SKM-1 treated with dmso at 0.1 percent for 144 hours (cell line): ENCODE results near the gene MAST4.

Experiments used
- DNase-seq: peaks from one replicate; lab custom pipeline; 2025; ENCODE audit not compliant: unreplicated experiment; lab: John Stamatoyannopoulos, UW

MAST4 gene

GRCh38 chr5:66985417-66985816, 389.2 kb downstream of the MAST4 start:
- DNase-seq: no peak

DNA sequence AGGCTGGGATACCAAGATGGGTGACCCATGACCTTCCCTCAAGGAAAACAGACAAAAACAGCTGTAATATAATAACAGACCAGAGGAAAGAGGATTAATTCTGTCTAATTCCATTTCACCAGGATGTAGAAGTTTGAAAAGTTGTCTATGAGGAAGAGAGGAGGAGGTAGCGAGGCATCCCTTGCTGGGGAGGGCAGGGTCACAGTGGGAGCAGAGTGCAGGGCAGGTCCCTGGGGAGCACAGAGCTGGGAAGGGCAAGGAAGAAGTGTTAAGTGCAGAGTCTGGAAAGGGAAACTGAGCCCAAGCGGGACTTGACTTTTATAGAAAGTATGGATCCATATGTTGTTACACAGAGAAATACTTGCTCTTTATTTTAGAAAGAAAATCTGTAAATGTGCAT, 389.8 kb downstream of the MAST4 start:
- no peak for DNase-seq

- DNase-seq: no peak
Observed at GRCh38 chr5:66986534-66986933, 390.3 kb downstream of the MAST4 start.

DNA sequence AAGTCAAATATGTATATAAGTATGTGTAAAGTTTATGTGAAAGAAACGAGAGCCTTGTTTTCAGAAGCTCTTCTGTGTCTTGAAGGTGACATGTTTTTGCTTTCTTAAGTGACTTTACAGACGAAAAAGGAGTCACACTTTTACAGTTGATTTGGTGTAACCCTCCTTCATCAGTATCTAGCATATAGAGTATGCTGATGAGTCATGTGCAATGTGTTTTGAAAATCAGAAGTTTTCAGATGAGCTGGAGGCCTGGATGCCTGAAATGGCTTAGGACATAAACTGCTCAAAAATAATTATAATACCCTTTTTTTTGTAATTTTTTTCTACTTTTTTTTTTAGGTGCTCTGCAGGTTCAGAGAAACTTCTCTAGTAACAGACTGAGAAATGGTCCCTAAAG, 390.9 kb downstream of the MAST4 start:
- DNase-seq: no peak

DNA sequence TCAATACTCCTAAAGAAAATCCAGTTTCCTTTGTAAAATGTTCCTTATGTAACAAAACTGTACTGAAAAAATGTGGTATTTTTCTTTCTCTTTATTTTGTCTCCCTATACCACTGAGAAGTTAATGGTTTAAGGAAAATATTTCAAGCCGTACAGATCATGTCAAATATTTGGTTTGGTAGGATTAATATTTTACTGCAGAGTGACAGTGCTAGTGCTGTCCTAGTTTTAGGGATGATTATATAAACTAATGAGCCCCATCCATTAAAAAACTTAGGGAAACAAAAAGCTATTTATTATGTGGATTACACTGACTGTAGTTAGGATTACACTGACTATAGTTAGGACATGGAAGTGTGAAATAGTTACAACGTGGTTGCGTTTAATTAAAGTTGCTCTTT, 391.3 kb downstream of the MAST4 start:
- DNase-seq: no peak

DNA sequence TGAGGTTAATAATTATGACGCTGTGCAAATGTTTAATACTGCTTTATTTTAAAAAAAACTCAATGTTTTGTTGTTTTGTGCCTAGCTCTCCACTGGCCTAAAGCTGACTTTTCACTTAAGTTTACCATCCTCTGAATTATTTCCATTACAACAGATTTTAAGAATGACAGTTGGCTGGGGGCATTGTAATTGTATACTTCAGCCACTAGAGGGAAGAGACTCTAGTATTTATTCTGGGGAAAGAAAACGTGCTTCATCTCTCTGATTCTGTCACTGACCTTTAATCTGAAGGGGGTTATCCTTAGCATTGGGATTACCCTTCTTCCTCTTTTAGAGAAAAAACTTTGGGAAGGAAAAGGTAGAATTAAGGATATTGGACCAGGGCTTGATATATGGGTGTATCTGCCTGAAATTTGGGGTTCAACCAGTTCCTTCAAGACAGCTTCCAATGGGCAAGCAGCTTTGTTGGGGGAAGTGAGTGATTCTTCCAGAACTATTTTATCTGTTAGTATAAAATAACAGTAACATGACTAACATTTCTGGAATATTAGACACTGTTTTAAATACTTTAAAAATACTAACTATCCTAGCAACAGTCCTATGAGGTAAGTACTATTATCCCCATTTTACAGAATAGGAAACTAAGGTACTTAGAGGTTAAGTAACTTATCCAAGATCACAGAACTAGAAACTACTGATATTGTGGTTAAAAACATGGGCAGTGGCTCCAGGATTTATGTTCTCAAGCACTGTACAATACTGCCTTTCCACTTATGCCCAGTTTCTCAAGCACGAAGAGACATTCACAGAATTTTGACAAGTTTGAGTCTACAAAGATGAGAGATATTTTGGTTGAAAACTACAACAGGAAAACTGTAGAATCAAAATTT, 392.0 kb downstream of the MAST4 start:
- peak; percentile 39 for DNase-seq

- no peak for DNase-seq
Observed at GRCh38 chr5:66989286-66989685, 393.1 kb downstream of the MAST4 start.

GRCh38 chr5:66989781-66990180, 393.6 kb downstream of the MAST4 start:
- no peak for DNase-seq

GRCh38 chr5:66991746-66992145, 395.6 kb downstream of the MAST4 start:
- DNase-seq: no peak

DNA sequence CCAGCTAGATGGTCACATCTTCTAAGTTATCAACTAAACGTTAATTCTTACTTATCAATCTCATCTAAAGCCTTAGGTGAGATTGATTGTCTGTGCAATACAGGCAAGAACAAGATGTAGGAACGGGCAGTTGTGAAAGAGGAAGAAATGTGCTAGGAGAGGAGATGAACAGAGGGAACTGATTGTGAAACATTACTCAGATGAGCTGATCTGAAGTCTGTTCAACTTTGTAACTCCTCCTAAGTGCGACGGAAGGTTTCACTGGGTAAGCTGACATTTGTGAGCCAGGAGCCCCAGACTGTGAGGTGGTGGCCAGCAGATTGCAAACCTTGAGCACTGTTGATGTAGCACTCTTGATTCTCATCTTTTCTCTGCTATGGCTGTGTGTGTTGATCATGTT, 396.4 kb downstream of the MAST4 start:
- peak; percentile 89 for DNase-seq

DNA sequence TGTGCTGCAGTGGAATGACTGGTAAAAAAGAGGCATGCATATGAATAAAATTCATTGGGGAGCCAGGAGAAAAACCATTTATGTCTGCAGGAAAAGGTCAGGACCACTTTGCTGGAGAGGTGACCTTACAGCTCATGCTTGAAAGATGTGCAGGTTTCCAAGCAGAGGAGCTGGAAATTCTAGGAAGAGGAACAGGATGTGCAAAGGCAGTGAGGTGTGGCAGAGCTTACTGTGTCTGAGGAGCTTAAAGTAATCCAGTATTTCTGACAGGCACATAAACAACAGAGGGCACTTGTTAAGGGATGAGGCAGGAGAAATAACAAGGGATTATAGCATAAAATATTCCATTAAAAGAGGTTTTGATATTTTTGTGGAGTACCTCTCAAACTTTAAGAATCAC, 397.3 kb downstream of the MAST4 start:
- DNase-seq: no peak

DNA sequence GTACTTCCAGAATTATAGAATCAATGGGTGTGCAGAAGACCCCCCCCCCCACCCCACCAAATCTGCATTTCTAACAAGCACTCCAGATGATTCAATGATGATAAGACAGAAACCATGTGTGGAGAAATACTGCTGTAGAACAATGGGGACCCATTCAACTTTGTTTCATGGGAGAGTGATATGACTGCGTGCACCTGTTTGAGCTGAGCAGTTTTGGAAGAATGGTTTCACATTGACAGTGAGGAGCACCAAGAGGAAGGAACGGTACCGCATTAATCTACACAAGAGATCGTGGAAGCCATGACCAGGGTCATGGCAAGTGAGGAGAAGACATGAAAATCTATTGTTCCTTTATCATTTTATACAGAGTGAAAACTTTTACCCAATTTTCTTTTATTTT, 397.7 kb downstream of the MAST4 start:
- no peak for DNase-seq

GRCh38 chr5:66994790-66995189, 398.6 kb downstream of the MAST4 start:
- no peak for DNase-seq

DNA sequence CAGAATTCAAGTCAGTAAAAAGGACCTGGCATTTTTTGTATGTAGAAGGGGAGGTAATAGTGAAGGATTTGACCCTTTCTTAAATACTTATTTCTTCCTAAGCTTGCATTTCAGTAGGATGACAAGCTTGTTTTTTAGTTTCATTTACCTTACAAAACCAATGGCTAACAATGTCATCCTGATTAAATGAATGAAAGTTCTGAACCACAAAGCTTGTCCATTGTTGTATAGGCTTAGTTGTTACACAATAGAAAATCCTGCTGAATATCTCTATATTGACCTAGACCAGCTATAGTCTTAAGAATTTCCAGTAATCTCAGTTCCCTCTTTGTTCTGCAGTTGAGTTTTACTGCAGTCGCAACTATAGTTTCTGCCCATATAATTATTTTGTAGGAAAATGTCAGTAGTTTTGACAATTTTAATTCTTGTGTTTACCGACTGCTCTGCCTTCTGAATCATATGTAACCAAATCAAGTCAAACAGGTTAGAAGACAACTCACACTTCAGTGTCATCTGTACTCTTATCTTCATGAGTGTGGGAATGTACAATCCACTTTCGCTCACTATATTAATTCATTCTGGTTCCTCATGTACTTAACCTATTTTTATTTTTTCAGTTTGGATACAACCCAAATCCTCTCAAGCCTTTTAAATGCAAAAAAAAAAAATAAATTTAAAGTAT, 404.7 kb downstream of the MAST4 start:
- DNase-seq: no peak

DNA sequence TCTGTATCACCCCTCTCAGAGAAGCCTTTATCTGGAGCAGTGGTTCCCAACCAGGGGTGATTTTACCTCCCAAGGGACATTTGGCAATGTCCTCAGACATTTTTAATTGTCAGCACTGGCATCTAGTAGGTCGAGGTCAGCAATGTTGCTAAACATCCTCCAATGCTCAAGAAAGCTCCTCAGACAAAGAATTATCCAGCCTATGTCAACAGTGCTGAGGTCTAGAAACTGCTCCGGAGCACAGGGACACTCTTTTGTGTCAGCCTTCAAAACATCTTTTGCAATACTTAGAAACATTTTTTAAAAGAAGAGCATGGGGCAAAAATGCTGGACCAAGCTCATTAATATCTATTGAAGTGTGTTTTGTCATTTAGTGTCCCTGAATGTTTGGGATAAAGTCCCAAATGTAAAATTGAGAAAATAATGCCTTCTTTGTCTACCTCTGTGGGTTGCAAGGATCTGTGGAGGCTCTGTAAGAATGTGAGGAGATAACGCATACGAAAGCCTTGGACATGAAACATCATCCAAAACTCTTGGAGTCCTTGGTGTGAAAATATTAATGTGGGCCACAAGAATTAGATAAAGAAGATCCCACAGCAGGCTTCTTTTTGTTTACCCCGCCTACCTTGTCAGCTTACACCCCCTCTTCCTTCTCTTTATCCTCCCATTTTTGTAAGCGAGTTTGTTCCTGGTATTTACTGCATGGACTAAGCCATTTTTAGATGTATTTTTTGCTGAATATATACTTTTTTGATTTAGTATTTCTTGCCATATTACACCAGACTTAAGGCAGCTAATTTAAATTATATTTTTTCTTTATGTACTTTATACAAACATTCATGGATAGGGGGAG, 406.9 kb downstream of the MAST4 start:
- DNase-seq: no peak

- DNase-seq: no peak
Observed at GRCh38 chr5:67003685-67003934, 407.4 kb downstream of the MAST4 start.

DNA sequence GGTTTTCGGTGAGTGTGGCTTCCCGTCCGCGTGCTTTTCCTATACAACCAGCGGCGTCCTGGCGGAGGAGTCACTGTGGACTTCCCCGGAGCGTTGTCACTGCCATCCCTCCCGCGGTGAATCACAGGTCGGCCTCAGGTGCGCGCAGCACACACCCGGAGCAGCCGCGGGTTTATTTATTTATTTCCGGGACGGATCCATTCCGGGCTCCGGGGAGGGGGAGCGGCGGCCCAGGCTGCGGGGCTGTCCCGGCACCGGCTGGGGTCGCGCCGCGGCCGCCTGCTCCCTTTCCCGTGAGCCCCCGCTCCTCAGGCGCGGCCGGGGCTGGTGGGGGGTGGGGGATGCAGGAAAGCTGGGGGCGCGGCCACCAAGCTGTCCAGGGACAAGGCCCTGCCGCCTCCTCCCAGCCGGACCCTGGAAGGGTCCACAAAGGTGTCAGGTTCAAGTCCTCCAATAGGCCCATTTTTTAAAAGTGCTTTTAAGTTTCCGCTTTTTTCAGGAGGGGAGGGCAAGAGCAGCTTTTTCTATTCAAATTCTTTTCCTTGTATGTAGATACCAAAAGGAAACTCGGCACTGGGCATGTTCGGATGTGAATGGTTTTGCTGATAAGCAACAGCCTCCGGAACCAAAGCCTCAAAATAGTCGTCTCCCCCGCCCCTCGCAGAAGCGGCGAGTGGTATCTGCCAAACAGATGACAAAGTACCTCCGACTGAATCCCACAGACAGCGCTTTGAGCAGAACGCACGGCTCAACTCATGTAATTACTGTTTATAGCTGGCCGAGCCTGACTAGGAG, 407.9 kb downstream of the MAST4 start:
- peak; percentile 80 for DNase-seq

GRCh38 chr5:67004730-67005350, 408.6 kb downstream of the MAST4 start:
- DNase-seq: no peak

DNA sequence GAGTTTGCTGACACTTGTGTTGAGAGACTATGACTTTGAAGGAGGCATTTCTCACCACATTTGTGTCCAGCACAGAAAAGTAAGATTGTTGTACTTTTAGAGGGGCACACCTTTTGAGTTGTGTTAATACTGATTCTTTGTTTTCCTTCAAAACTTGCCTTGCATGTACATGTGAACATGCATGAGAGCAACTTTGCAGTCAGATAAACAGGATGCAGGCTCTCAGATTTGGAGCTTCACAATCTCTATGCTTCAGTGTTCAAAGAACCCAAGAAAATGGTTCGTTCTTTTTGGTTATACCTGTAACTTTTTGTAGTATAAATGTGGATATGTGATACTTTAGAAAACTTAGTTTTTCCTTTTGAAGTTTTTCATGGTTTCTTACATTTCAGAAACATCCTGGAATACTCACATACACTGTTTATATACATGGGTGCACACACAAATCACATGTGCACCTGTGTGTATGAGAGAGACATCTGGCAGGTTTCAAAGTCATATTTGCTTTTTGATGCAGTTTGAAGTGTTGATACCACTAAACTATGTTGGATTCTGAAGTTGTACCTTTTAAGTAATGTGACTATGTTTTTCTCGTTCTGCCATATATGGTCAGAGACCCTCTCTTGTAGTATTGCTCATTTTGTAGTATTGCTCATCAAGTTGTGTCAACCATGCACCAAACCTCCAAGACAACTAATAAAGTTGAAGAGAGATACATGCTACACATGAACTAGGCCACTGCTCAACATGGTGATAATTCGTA, 409.7 kb downstream of the MAST4 start:
- no peak for DNase-seq

- DNase-seq: no peak
Observed at GRCh38 chr5:67006500-67006848, 410.3 kb downstream of the MAST4 start.
